NCI-H510A (cell line): Measurements from ENCODE around the gene NRG2.
A peak's percentile ranks its signal among the peaks of the same experiment; 100 is the strongest.

Experiments
- DNase-seq: peaks from one replicate; lab custom pipeline; 2025; lab: John Stamatoyannopoulos, UW

The NRG2 gene

GRCh38 chr5:140042643-140043507 lies at the start of gene NRG2:
NRG2 (minus strand) TSS chr5:140043299.
- DNase-seq, result peak; percentile 16

- DNase-seq, result no peak
These were observed 47.2 kb upstream of the NRG2 start for GRCh38 chr5:140090251-140090650.

GRCh38 chr5:140084541-140084940 lies 41.4 kb upstream of the NRG2 start:
- no peak for DNase-seq

GRCh38 chr5:140083650-140084049 lies 40.6 kb upstream of the NRG2 start:
- no peak for DNase-seq

- DNase-seq, result no peak
These were observed 40.0 kb upstream of the NRG2 start for GRCh38 chr5:140083120-140083519.

GRCh38 chr5:140076788-140077187 lies 33.7 kb upstream of the NRG2 start:
- no peak for DNase-seq

- DNase-seq, result no peak
These were observed 33.0 kb upstream of the NRG2 start for GRCh38 chr5:140076142-140076541.

- no peak for DNase-seq
These were observed 32.3 kb upstream of the NRG2 start for GRCh38 chr5:140075371-140075770.

- no peak for DNase-seq
These were observed 30.2 kb upstream of the NRG2 start for GRCh38 chr5:140073296-140073695.

GRCh38 chr5:140072812-140073211 lies 29.7 kb upstream of the NRG2 start:
- no peak for DNase-seq

- no peak for DNase-seq
These were observed 17.7 kb upstream of the NRG2 start for GRCh38 chr5:140060816-140061215.

- DNase-seq, result no peak
These were observed 15.3 kb upstream of the NRG2 start for GRCh38 chr5:140058212-140058932.

- no peak for DNase-seq
These were observed 13.8 kb upstream of the NRG2 start for GRCh38 chr5:140056880-140057279.

- no peak for DNase-seq
These were observed 12.1 kb upstream of the NRG2 start for GRCh38 chr5:140055152-140055551.

GRCh38 chr5:140054086-140054689 lies 11.1 kb upstream of the NRG2 start:
- DNase-seq, result no peak

- DNase-seq, result no peak
These were observed 8.9 kb upstream of the NRG2 start for GRCh38 chr5:140051950-140052349.

- DNase-seq, result no peak
These were observed 6.6 kb upstream of the NRG2 start for GRCh38 chr5:140049713-140050112.

GRCh38 chr5:140049205-140049604 lies 6.1 kb upstream of the NRG2 start:
- DNase-seq, result no peak

GRCh38 chr5:140044041-140044440 lies 942 bp upstream of the NRG2 start:
- no peak for DNase-seq

- no peak for DNase-seq
These were observed 391 bp upstream of the NRG2 start for GRCh38 chr5:140043508-140043872.

GRCh38 chr5:140042393-140042642 lies 781 bp downstream of the NRG2 start:
- no peak for DNase-seq

GRCh38 chr5:140041492-140042392 lies 1.4 kb downstream of the NRG2 start:
- DNase-seq, result no peak
